ENCODE results near the gene TYROBP.

DNA sequence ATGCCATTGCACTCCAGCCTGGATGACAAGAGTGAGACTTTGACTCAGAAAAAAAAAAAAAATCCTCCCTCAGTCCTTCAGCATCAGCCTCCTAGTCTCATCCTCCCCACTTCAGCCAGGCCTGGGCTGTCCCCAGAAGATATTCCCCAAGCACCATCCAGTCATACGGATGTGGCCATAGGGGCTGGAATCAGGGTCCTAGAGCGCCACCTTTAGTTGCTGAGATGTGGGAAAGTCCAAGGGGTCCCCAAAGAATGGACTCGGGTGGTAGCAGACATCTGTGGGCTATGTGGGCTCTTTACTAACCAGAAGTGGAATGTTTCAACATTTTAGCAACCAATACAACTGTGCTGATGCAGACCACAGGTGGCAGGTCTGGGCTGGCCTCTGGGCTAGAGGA, 3.1 kb upstream of the TYROBP start:
- TF ChIP-seq, protein P1, sequence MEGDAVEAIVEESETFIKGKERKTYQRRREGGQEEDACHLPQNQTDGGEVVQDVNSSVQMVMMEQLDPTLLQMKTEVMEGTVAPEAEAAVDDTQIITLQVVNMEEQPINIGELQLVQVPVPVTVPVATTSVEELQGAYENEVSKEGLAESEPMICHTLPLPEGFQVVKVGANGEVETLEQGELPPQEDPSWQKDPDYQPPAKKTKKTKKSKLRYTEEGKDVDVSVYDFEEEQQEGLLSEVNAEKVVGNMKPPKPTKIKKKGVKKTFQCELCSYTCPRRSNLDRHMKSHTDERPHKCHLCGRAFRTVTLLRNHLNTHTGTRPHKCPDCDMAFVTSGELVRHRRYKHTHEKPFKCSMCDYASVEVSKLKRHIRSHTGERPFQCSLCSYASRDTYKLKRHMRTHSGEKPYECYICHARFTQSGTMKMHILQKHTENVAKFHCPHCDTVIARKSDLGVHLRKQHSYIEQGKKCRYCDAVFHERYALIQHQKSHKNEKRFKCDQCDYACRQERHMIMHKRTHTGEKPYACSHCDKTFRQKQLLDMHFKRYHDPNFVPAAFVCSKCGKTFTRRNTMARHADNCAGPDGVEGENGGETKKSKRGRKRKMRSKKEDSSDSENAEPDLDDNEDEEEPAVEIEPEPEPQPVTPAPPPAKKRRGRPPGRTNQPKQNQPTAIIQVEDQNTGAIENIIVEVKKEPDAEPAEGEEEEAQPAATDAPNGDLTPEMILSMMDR (conservative IDR thresholded peaks at IDR 0.05; ENCODE audit: low read length): peak; percentile 48
- no peak for TF ChIP-seq EZH2phosphoT487 (IDR thresholded peaks at IDR 0.05; ENCODE audit: borderline replicate concordance)

All from Loucy (cell line).